Measurements from ENCODE around the gene IQCM.

DNA sequence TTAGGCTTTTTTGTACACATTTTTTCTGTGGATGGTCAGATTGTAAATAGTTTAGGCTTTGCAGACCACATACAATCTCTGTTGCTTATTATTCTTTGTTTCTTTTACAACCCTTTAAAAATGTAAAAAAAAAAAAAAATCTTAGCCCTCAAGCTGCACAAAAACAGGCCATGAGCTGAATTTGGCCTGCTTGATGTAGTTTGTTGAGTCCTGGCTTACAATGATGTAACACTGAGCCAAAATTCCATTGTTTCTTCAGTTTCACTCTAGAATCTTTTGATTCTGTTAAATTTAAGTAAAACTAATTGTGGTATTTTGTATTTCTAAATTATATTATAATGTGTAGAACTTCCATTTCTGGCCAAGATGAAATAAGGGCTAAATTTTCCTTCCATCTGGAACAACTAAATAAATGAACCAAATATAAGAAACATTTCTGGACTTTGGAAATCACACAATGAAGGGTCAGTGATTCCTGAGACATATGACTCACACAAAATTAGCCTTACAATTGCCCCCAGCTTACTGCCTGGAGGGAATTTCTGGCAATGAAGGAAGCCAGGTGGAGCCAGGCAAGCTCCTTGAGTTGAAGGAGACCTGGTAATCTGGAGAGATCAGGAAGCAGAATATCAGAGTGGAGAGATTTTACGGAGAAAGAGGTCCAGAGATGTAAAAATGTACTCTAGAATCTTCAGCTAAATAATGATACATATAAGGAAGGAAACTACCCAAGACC is 29.8 kb downstream of the IQCM start:
- TF ChIP-seq FOXK2 (IDR thresholded peaks at IDR 0.05), result no peak
- TF ChIP-seq FOXM1 (IDR thresholded peaks at IDR 0.05; ENCODE audit: borderline replicate concordance), result no peak
